GM18502 (cell line): Measurements from ENCODE around the gene FAM170B.

Experiments
- ATAC-seq: cut with Tn5 transposase; IDR thresholded peaks from one replicate; pipeline ENCODE4 v1.9.1; 2021; ENCODE audit warnings: mild to moderate bottlenecking; ENCODE audit not compliant: unreplicated experiment, poor library complexity

Gene FAM170B

DNA sequence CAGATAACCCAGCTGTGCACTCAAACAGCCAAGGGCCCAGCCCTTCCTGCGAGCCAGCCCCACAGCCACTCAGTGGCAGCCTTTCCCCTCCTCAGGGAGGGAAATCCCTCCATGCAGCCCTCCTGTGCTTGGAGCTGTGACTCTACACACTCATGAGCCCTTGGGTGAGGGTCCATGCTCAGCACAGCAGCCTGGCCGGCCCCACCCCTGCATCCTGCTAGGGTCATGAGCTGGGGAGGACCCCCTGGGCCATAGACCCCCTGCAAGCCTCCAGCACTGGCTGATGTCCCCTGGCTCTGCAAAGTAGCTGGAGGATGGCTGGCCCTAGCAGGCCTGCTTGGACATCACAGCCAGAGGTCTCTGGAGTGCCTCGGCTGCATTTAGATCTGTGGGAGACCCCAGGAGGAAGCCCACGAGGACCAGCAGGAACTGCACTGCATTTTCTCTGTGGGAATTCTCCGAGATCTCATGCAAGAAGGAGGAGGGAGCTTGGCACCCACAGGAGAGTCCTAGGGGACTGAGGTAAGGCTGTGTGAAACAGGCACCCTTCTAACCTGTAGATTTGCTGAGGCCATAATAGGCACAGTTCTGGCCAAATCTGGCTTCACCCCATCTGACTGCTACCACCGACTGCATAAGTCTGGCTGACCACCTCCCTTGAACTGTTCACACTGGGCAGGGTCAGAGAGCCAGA, 37.0 kb upstream of the FAM170B start:
- ATAC-seq, result no peak

DNA sequence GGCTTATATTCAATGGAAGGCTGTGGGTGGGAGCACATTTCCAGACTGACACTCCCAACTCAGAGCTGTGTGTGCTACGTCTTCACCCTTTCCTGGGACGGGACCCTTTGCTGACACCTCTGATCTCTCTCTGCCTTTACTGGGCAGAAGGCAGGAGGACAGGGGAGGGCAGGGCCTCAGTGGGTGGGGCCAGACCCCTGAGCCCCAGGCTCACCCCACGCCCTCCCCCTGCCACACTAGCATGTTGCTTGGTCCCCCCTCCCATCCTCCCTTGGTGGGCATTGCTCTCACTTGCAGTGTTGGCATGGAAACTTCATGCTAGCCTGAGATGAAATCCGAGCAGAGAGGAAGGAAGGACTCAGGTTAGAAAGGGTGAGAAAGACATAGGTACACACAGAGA, 36.0 kb upstream of the FAM170B start:
- ATAC-seq, result no peak

- no peak for ATAC-seq
Observed at GRCh38 chr10:49168831-49169500, 35.1 kb upstream of the FAM170B start.

DNA sequence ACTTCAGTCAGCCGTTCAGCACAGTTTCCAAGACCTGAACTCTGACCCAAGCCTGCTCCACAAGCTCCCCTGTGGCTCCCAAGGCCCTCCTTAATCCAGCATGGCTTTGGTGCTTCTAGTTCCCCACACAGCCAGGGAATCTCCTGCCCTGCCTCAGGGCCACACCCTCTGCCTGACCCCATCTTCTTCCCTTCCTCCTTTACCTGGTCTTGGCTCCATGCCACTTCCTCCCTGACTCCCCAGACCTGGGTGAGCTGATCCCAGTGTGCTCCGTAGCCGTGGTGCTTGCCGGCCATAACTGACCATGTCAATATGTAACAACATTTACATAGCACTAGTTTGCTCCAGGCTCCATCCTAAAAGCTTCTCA, 34.3 kb upstream of the FAM170B start:
- ATAC-seq, result no peak

DNA sequence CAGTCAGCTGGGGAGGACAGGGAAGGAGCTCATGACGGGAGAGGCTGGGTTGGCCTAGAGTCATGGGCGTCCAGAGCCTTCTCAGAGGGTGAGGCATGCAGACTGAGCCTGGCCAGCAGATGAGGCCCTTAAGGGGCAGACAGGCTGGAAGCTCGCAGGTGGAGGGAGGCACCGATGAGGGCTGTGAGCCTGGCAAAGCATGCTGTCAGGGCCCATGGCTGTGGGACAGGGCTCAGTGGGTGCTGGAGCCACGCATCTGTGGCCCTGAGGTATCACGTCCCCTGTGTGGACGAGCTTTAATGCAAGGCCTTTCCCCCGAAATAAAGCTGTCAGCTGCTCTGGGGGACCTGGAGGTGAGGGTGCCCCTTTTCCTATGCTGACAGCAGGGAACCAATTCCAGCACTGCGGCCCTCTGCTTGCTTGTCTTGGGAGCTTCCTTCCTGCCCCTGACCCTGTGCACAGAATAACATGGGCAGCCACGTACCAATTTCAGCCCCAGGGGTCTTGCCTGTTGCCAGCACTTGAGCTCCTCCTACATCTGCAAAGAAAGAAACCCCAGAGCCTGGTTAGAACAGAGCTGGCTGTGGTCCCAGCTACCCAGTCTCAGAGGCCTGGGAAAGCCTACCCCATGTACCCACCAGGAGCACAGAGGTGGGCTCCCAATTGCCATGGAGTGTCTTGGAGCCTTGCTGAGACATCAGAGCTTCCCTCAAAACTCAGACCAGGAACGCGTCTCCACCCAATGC, 33.8 kb upstream of the FAM170B start:
- no peak for ATAC-seq

DNA sequence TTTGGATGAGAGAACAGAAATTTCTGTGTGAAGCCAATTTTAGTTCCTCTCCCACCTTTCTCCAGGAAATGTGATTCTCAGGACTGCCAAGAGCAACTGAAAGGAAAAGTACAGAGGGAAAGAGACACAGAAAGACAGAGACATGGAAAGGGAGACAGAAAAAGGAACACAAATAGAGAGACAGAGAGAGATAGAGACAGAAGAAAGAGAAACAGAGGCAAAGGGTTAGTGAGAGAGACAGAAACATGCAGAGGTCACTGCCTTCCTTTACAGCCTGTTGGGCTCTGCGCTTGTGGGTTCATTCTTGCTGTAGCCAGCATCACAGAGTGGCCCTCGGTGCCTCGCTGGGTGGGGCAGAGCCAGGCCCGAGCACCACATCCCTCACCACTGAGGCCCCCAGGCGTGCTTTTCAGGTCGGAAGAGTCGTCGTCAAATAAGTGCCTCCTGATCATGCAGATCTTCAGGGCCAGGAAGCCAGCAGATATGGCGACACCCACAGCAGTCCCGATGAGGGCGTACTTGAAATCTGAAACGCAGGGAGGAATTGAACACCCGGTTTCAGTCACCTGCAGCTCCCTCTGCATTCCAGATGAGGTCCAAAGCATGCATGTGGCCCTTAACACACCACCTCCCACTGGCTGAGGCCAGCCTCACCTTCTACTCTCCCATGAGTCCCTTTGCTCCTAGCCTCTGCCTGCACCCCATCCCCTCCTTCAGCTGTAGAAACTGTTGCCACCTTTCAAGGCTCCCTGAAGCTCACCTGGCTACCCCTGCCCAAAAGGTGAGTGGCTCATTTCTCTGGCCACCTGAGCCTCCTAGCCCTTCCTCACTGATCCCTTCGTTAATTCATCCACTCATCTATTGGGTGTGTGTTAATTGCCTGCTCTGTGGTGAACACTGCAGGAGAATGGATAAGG, 32.9 kb upstream of the FAM170B start:
- no peak for ATAC-seq

DNA sequence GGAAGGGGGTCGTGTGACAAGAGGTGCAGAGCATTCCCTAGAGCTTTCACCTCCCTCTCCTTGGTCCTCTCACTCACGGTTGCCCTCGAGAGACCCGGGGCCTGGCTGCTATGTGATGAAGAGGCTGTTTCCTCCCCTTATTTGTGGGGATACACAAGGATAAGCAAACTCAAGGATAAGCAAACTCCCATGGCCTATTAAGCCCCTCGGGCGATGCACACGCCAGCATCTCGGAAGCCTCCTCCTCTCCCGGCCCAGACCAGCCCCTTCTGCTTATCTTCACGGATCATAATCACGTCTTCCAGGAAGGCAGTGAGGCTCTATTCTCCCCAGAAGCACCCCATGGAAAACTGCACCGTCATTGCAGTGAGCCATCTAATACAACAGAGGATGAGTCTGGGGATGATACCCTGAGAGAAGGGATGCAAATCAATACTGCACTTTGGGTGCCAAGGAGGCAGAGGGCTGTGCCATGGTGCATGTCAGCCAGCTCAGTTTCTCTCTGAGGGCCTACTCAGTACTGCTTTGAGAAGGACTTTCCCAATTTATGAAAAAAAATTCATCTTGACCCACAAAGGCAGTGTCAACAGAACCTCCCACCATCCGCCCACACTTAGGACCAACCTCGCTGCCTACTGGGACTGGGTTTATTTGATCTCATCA, 32.1 kb upstream of the FAM170B start:
- ATAC-seq, result no peak

- no peak for ATAC-seq
Observed at GRCh38 chr10:49165259-49165658, 31.4 kb upstream of the FAM170B start.

DNA sequence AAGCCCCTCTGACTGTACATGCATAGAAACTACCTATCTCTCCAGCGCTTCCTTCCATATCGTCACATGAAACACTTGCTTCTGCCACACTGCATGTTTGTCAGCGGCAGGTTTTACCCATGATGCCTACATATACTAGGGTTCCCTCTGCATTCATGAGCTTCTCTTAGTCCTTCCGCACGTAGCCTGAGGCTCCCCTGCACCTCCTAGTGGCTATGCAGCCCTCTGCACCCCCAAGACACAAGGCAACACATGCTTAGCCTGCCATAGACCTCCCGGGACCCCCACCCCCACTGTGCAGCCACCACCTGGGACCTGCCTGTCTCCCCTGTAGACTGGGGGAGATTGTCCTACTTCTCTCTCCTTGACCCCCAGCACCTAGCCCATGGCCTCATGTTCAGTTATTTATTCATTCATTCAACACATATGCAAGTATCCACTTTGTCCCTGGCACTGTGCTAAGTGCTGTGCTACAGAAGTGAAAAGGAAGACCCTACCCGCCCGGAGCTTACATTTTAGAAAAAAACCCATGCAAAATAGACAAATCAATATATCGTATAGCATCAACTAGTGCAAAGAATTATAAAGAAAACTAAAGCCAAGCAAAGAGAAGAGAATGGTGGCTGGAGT, 30.9 kb upstream of the FAM170B start:
- peak; percentile 87 for ATAC-seq

DNA sequence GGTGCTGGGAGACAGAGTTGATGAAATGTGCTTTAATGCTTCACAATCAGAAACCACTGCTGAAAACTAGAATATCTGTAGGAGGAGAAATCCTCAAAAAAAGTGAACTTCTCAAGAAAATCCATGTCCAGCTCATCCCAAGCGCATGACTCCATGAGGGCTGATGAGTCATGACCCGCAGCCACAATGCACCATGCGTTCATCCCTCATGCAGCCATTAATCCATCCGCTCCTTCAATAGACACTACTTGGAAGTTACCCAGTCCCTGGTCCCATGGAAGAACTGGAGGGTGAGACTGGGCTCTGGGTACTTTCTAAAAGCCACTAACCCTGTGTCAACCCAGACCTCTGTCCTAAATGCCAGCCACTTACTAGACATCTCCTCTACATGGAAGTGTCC, 29.9 kb upstream of the FAM170B start:
- no peak for ATAC-seq

DNA sequence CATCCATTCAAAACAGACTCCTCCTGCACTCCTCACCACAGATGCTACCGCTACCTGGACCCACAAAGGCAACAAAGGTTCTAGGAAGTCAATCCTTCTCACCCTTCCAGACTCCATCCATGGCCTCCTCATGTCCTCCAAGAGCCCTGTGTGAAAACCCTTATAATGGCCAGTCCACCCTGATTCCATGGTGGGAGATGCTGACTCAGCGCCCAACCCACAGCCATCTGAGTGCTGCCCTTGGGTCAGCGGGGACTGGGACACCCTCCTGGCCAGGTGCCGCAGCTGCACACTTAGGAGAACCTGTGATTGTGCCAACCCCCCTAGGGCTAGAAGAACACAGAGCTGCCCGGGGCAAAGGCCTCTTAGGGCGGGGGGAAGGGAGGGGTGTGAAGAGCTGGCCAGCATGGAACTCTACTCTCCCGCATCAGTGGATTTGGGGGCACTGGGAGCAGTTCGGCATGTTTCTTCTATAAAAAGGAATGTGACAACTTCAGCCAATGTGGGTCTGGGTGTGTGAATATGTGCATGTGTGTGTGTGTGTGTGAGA, 29.0 kb upstream of the FAM170B start:
- ATAC-seq, result no peak

- ATAC-seq, result no peak
Observed at GRCh38 chr10:49162063-49162462, 28.2 kb upstream of the FAM170B start.

DNA sequence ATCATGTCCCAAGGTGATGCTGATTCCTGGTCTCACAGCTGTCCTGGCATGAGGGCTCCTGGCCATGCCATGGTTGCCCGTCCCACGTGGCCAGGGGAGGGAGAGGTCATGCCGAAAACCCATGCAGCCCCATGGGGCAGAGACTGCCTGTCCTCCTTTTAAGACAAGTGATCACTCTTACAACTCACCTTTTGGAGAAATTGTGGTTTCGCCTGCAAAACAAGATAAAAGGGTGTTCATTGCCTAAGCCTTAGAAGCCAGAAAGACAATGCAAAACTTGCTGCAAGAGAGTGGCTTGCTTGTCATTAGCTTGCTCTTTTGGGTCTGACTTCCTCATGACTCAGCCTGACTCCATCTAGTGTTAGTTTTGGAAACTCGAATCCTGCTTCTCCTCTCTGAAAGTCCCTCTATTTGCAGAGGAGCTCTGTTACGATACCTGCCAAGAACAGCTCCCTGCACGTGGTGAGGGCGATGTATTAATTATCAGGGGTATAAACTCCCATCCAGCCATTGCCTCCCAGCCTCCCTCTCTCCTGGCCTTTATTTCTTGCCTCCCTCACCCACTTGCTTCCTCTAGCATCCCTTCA, 27.7 kb upstream of the FAM170B start:
- ATAC-seq, result no peak

GRCh38 chr10:49160814-49161213, 27.0 kb upstream of the FAM170B start:
- ATAC-seq, result no peak

DNA sequence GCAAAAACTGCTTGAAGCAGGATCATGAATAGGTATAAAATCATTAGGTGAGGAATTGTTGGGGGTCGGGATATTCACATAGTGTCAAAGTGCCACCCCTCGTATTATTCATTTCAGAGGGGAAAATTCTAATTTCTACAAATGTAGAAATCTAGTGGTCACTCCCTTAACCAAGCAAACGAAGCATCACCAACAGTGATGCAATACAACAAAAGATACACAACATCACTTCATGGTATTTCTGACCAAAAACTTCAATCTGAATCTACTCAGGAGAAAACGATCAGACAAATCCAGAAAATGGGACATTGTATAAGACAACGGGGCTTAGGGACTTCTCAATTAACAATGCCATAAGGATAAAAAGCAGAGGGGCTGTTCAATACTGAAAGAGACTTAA, 26.3 kb upstream of the FAM170B start:
- no peak for ATAC-seq

- ATAC-seq, result no peak
Observed at GRCh38 chr10:49158915-49159314, 25.1 kb upstream of the FAM170B start.

- ATAC-seq, result no peak
Observed at GRCh38 chr10:49158404-49158803, 24.6 kb upstream of the FAM170B start.

- ATAC-seq, result no peak
Observed at GRCh38 chr10:49157229-49157628, 23.4 kb upstream of the FAM170B start.

DNA sequence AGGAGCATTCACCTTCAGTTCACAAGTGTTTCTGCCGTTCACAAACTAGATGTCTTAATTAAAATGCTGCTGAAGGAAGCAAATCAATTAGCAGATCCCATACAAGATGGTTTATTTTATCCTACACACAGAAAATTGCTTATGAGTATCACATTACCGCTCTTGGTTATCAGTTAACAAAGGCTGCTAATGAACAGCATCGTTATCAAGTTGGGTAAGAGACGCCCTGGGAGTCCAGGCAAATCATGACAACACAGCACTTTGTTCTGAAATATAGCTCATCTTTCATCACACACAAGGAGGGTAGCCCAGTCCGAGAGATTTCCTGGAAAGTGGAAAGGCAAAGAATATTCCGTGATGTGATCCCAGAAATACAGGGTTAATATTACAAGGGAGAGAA, 20.8 kb upstream of the FAM170B start:
- ATAC-seq, result no peak
